Spleen (tissue), 11 donors: ENCODE results near the gene BCL2L11. TPM values are rescaled to one million over a fixed set of nuclear protein-coding genes. Genes with fewer than 3 reads are reported as not detected.

ENCODE experiments used
- DNase-seq: peaks from one replicate; pipeline ENCODE4 v3.0.0-alpha.2; 2020
- H3K27ac ChIP-seq, 8 donors: fragments of 200-600 bp; sonication (generic) in 7 of 8; 1 replicate in 4 of 8; 2 replicates in 4 of 8; pipeline versions ENCODE4 v1.5.0 to v1.8.0; 2016 to 2021; ENCODE audit warnings: inconsistent platforms in 4 of 8, mild to moderate bottlenecking in 4 of 8, moderate library complexity in 1 of 8
- H3K27me3 ChIP-seq, 7 donors: fragments of 200-600 bp; sonication (generic) in 6 of 7; replicated peaks in 1 of 7; 1 replicate in 4 of 7; 2 replicates in 3 of 7; pipeline versions ENCODE4 v1.5.0 to v1.8.0; 2016 to 2021; ENCODE audit warnings: inconsistent platforms in 3 of 7, mild to moderate bottlenecking in 1 of 7
- H3K36me3 ChIP-seq, 6 donors: fragments of 200-600 bp; sonication (generic) in 5 of 6; 1 replicate in 4 of 6; 2 replicates in 2 of 6; pipeline versions ENCODE4 v1.5.0 to v1.8.0; 2016 to 2021; ENCODE audit warnings: inconsistent platforms in 2 of 6
- H3K4me1 ChIP-seq, 6 donors: fragments of 200-600 bp; sonication (generic) in 5 of 6; 1 replicate in 3 of 6; 2 replicates in 3 of 6; pipeline versions ENCODE4 v1.5.0 to v1.8.0; 2016 to 2021; ENCODE audit warnings: inconsistent platforms in 3 of 6
- H3K4me3 ChIP-seq, 8 donors: fragments of 200-600 bp; sonication (generic) in 7 of 8; 1 replicate in 4 of 8; 2 replicates in 4 of 8; pipeline versions ENCODE4 v1.5.0 to v1.8.0; 2016 to 2021; ENCODE audit warnings: inconsistent platforms in 4 of 8, mild to moderate bottlenecking in 4 of 8, moderate library complexity in 2 of 8
- H3K9me3 ChIP-seq, 8 donors: fragments of 200-600 bp; sonication (generic) in 7 of 8; 1 replicate in 4 of 8; 2 replicates in 4 of 8; pipeline versions ENCODE4 v1.5.0 to v1.8.0; 2016 to 2021; ENCODE audit warnings: inconsistent platforms in 4 of 8
- POLR2A ChIP-seq, 3 donors: fragments of 450-650 bp; IDR thresholded peaks; one replicate each; pipeline ENCODE4 v1.5.1; 2017; ENCODE audit warnings: antibody characterized with exemption in 3 of 3, mild to moderate bottlenecking in 1 of 3
- POLR2AphosphoS5 ChIP-seq, 3 donors: sonication (generic); formaldehyde crosslinking; IDR thresholded peaks; one replicate each; pipeline ENCODE4 v1.5.1; 2017; ENCODE audit warnings: antibody characterized with exemption in 3 of 3
- WGBS, 5 donors: extraction: QIAGEN DNeasy Blood & Tissue Kit in 3 of 5; methylation state at CpG; one replicate each; pipeline versions ENCODE4 v1.1.5 to v1.1.7; 2013 to 2018; 5-methylcytosine and 5-hydroxymethylcytosine counted together
- intact Hi-C: fragments of 100-400 bp; cut with DNase I; formaldehyde crosslinking; loops from one replicate; pipeline ENCODE4 v1.15.0; 2023; ENCODE audit warnings: low total_unique reads
- polyA plus RNA-seq, 3 donors: library from polyadenylated mRNA; stranded (reverse); fragments of 200-250 nt; gene quantifications; one replicate each; pipeline ENCODE4 v1.2.1, GENCODE V29; 2013
- total RNA-seq, 7 donors: library from RNA; depleted of rRNA in 3 of 7; stranded (reverse); fragments of >200 nt in 3 of 7; fragmentation: NEBNext Ultra II Directional in 4 of 7; extraction: Animal tissue kit (Norgen Biotek cat#: 25700) in 4 of 7; gene quantifications; one replicate each; pipeline versions ENCODE4 v1.1.0 to v1.2.1, GENCODE V29; 2016 to 2021
- TF ChIP-seq, protein P1 (sequence below), 11 experiments: fragments of 200-600 bp in 7 of 11; fragments of 450-650 bp in 4 of 11; sonication (generic) in 4 of 11; IDR thresholded peaks in 8 of 11; conservative IDR thresholded peaks in 3 of 11; 1 replicate in 7 of 11; 2 replicates in 4 of 11; pipeline versions ENCODE4 v1.4.0 to v1.8.0; 2016 to 2021; ENCODE audit warnings: antibody characterized with exemption in 11 of 11, inconsistent platforms in 4 of 11, mild to moderate bottlenecking in 1 of 11
- donor health status: healthy with polysubstance abuse.
- donor health status: DM: no; HTN: no; CAD: no; lungs with moderate emphysema.
- donor health status: DM: no; HTN: no; CAD: no.
- donor health status: Bipolar disorder and iron deficiency.
- donor health status: healthy.
- donor health status: DM: no; HTN: no; CAD: no.
- donor health status: DM: yes; HTN: yes; CAD: no.

Gene BCL2L11
- total and polyA plus RNA-seq, 10 donors, result 4.6 to 95.2 (median 38.4) TPM

DNA sequence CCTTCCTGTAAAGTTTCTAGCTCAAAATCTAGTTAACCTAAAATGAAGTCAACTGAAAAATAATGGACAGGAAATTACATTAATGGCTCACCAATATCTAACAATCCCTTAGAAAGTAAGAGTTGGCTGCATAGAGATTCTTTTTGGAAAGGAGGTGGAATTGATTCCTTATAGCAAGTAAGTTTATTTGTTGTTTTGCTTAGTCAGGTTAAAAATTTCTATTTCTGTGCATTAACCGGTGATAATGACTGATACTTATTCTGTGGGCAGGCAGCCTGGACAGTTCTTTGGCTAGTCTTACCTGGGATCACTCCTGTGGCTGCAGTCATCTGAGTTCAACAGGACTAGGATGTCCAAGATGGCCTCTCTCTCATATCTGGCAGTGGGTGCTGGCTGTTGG is 6.9 kb upstream of the BCL2L11 start:
- WGBS, 5 donors, result 85 to 97% (median 95%) methylated on average over 1 of the region's 1 CpG
- peaks cover 7 to 73% (median 39%) of the 10 kb centered on the region in 7 donors for H3K27me3 ChIP-seq
- peaks cover 22 to 26% (median 23%) of the 10 kb centered on the region in 6 donors for H3K4me1 ChIP-seq
- H3K36me3 ChIP-seq, result no peaks in the 10 kb centered on the region
- H3K27ac ChIP-seq, result no peak overlapping the region
- H3K9me3 ChIP-seq, result no peaks in the 10 kb centered on the region
- intact Hi-C loops, result loop anchor here (10.0 kb wide), 1 partner anchor 581 kb away; no protein-coding TSS in a partner anchor
- TF ChIP-seq, protein P1, sequence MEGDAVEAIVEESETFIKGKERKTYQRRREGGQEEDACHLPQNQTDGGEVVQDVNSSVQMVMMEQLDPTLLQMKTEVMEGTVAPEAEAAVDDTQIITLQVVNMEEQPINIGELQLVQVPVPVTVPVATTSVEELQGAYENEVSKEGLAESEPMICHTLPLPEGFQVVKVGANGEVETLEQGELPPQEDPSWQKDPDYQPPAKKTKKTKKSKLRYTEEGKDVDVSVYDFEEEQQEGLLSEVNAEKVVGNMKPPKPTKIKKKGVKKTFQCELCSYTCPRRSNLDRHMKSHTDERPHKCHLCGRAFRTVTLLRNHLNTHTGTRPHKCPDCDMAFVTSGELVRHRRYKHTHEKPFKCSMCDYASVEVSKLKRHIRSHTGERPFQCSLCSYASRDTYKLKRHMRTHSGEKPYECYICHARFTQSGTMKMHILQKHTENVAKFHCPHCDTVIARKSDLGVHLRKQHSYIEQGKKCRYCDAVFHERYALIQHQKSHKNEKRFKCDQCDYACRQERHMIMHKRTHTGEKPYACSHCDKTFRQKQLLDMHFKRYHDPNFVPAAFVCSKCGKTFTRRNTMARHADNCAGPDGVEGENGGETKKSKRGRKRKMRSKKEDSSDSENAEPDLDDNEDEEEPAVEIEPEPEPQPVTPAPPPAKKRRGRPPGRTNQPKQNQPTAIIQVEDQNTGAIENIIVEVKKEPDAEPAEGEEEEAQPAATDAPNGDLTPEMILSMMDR (IDR thresholded peaks at IDR 0.05 in 8 of 11, conservative IDR thresholded peaks at IDR 0.05 in 3 of 11), result no peak
- no peak overlapping the region for H3K4me3 ChIP-seq
- DNase-seq, result no peak

DNA sequence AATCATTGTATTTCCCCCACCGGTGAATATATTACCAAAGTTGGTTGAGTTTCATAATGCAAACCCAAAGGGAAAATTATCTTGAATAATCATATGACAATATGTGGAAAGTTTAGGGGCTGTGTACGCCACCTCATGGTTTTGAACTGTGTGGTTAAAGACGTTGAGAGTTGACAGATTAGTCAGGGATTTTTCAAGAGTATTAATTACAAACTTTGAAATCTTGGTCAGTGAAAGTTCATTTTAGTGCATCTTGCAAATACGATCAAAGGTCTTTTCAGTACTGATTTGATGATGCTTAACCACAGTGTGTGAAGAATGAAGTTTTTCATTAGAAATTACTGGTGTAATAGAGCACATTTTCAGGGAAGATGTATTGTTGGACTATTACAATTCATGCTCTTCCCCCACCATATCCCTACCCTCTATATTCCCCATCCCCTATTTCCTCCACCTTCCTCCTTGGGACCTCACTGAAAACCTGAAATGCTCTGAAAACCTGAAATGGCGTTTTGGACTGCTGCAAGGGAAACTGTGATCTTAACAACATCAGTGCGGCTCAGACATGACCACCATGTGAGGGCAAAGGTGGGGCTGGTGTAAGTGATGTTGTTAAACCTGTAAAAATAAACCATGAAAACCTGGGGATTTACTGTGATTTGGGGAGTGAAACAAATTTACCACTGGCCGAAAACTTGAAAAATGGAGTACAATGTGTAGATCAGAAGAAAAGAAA is 4.5 kb upstream of the BCL2L11 start:
- Histone ChIP-seq H3K27me3 (peaks cover 7 to 84% (median 56%) of the 10 kb centered on the region in 7 donors), H3K4me3 (no peak overlapping the region), H3K27ac (no peak overlapping the region), H3K4me1 (peaks cover 35 to 46% (median 40%) of the 10 kb centered on the region in 6 donors), H3K9me3 (no peaks in the 10 kb centered on the region), H3K36me3 (no peaks in the 10 kb centered on the region)
- WGBS, 5 donors, result 37 to 61% (median 51%) methylated on average over 7 of the region's 7 CpGs
- TF ChIP-seq POLR2AphosphoS5 (IDR thresholded peaks at IDR 0.05) (no peak), POLR2A (IDR thresholded peaks at IDR 0.05) (no peak)
- TF ChIP-seq, protein P1 (IDR thresholded peaks at IDR 0.05 in 8 of 11, conservative IDR thresholded peaks at IDR 0.05 in 3 of 11), result no peak
- intact Hi-C loops, result loop anchor here (10.0 kb wide), 1 partner anchor 579 kb away; no protein-coding TSS in a partner anchor
- no peak for DNase-seq

DNA sequence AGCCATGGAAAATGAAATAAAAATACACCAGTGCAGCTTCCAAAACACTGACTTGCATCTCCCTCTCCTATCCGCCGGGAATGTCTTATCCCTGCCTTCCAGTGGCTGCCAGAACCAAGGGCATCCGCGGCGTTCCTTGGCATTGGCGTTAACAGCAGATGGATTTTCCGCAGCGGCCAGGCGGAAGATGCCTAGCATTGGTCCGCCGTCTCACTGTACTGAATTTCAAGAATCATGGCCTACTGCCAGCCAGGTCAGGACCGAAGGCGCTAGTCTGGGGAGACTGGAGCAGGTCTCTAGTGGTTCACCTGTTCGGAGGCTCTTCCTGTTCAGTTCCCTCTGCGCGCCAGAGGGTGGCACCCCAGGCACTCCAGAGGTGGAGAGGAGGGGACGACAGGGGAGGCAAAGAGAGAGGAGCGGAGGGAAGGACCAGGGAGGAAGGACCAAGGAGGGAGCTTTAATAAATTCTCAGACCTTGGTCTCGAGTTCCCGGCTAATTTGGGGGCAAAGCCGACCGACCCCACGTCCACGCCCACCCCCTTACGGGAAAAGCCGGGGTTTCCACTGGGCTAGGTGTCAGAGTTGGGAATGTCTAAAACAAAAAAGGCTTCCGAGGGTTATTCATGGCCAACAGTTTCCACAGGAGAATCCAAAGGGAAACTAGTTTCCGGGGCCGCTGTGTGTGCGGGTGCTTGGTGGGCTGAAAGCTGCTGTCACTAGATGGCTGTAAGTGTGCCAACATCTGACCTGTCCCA is 3.7 kb upstream of the BCL2L11 start:
- peaks cover 35 to 55% (median 47%) of the 10 kb centered on the region in 6 donors for H3K4me1 ChIP-seq
- intact Hi-C loops, result loop anchor here (10.0 kb wide), 1 partner anchor 578 kb away; no protein-coding TSS in a partner anchor
- no peaks in the 10 kb centered on the region for H3K36me3 ChIP-seq
- peak overlapping the region; percentile 24 to 90 (median 81) for H3K4me3 ChIP-seq
- WGBS, 5 donors, result 8 to 9% (median 8%) methylated on average over 30 of the region's 30 CpGs
- H3K9me3 ChIP-seq, result no peaks in the 10 kb centered on the region
- peak; percentile 92 for DNase-seq
- TF ChIP-seq, protein P1 (IDR thresholded peaks at IDR 0.05 in 8 of 11, conservative IDR thresholded peaks at IDR 0.05 in 3 of 11), result peak; percentile 56 to 87 (median 77)
- peak in 2 of 3 donors; percentile 41 to 51 for TF ChIP-seq POLR2AphosphoS5 (IDR thresholded peaks at IDR 0.05)
- no peak for TF ChIP-seq POLR2A (IDR thresholded peaks at IDR 0.05)
- no peak overlapping the region for H3K27ac ChIP-seq
- peaks cover 7 to 81% (median 56%) of the 10 kb centered on the region in 7 donors for H3K27me3 ChIP-seq
